ENCODE results near the gene S1PR3. TPM values are rescaled to one million over a fixed set of nuclear protein-coding genes. Genes with fewer than 3 reads are reported as not detected.

Gene S1PR3
- total and polyA plus RNA-seq, 9 of the 15 experiments (the other 6 are each of a cell fraction or from before 2014, with no cell fraction given): 0.03 to 2.0 (median 0.29) TPM

GRCh38 chr9:88995200-88995577 lies 3.9 kb downstream of the S1PR3 start:
- no peak for DNase-seq (ENCODE audit: extremely low read depth in 1 of 4, low spot score in 3 of 4)
- Histone ChIP-seq H3K9me1 (ENCODE audit: control insufficient read depth, insufficient read depth, low read length) (no peaks in the 10 kb centered on the region), H3K27me3 (ENCODE audit: control insufficient read depth in 2 of 2, insufficient read depth in 2 of 2, low read length in 2 of 2) (peaks cover 0 to 18% of the 10 kb centered on the region in 2 experiments; a peak in 2 of 5 replicates), H3K36me3 (ENCODE audit: control insufficient read depth, insufficient read depth, low read length) (no peaks in the 10 kb centered on the region), H3K9me3 (replicated peaks; ENCODE audit: control insufficient read depth, insufficient read depth, low read depth, low read length) (no peaks in the 10 kb centered on the region), H3K79me2 (ENCODE audit: control insufficient read depth, insufficient read depth, low read length) (no peaks in the 10 kb centered on the region), H3K4me3 (no peak overlapping the region), H3K9ac (ENCODE audit: insufficient read depth in 1 of 2, low read depth in 2 of 2, low read length in 2 of 2) (no peak overlapping the region), H2AFZ (ENCODE audit: low read depth, low read length) (no peak overlapping the region), H3K4me1 (replicated peaks in 1 of 2; ENCODE audit: control insufficient read depth in 2 of 2, insufficient read depth in 2 of 2, low read length in 2 of 2) (peaks cover 0 to 11% of the 10 kb centered on the region in 2 experiments; a peak in 3 of 5 replicates), H4K20me1 (replicated peaks; ENCODE audit: control insufficient read depth, insufficient read depth, low read length) (no peaks in the 10 kb centered on the region), H3K27ac (ENCODE audit: extremely low read depth, low read depth, low read length) (no peak overlapping the region), H3K4me2 (ENCODE audit: insufficient read depth, low read length) (no peak overlapping the region)
- in situ Hi-C loops (cut with MboI): no loop called here
- POLR2A ChIA-PET: interaction anchor here (0.6 kb wide), 1 partner anchor 323 kb away, joined by 3 read pairs; no protein-coding TSS in a partner anchor
- WGBS (ENCODE audit: insufficient coverage, low coverage, missing lambda C conversion rate): 22% methylated on average over 5 of the region's 6 CpGs
- CTCF ChIA-PET (ENCODE audit: low intra/inter-chr PET ratio): no interaction called here
- ATAC-seq: no peak
- no TSS peak for BruUV-seq (replicated peaks)
- FAIRE-seq: no peak
- TF ChIP-seq CHD4 (IDR thresholded peaks at IDR 0.05; ENCODE audit: insufficient read depth, insufficient replicate concordance, low read depth, low read length, poor library complexity, severe bottlenecking): no peak
- intact Hi-C loops (cut with micrococcal nuclease): loop anchor here (10.0 kb wide), 1 partner anchor 310 kb away; no protein-coding TSS in a partner anchor

GRCh38 chr9:88995627-88996026 lies 4.4 kb downstream of the S1PR3 start:
- no TSS peak for BruUV-seq (replicated peaks)
- H3K9ac ChIP-seq (ENCODE audit: insufficient read depth in 1 of 2, low read depth in 2 of 2, low read length in 2 of 2): no peak overlapping the region
- H3K4me2 ChIP-seq (ENCODE audit: insufficient read depth, low read length): no peak overlapping the region
- ChIA-PET CTCF (ENCODE audit: low intra/inter-chr PET ratio) (no interaction called here), POLR2A (interaction anchor here (0.6 kb wide), 1 partner anchor 322 kb away, joined by 3 read pairs; no protein-coding TSS in a partner anchor)
- H3K4me3 ChIP-seq: no peak overlapping the region
- peaks cover 0 to 17% of the 10 kb centered on the region in 2 experiments; a peak in 2 of 5 replicates for H3K27me3 ChIP-seq (ENCODE audit: control insufficient read depth in 2 of 2, insufficient read depth in 2 of 2, low read length in 2 of 2)
- H3K79me2 ChIP-seq (ENCODE audit: control insufficient read depth, insufficient read depth, low read length): no peaks in the 10 kb centered on the region
- no peaks in the 10 kb centered on the region for H3K9me3 ChIP-seq (replicated peaks; ENCODE audit: control insufficient read depth, insufficient read depth, low read depth, low read length)
- no peaks in the 10 kb centered on the region for H3K36me3 ChIP-seq (ENCODE audit: control insufficient read depth, insufficient read depth, low read length)
- H3K9me1 ChIP-seq (ENCODE audit: control insufficient read depth, insufficient read depth, low read length): no peaks in the 10 kb centered on the region
- no peak for ATAC-seq
- TF ChIP-seq ATF1 (CRISPR knock-in tag; IDR thresholded peaks at IDR 0.05) (no peak), ATF1 (tag; IDR thresholded peaks at IDR 0.05) (no peak), KLF16 (IDR thresholded peaks at IDR 0.05) (no peak), ZSCAN32 (CRISPR knock-in tag; IDR thresholded peaks at IDR 0.05) (no peak), KAT7 (CRISPR knock-in tag; IDR thresholded peaks at IDR 0.05; ENCODE audit: borderline replicate concordance) (no peak), SAP30 (IDR thresholded peaks at IDR 0.05; ENCODE audit: borderline replicate concordance, insufficient read depth, low read depth, low read length, poor library complexity, severe bottlenecking) (no peak), CCNT2 (IDR thresholded peaks at IDR 0.05; ENCODE audit: borderline replicate concordance, extremely low read depth, insufficient read length, low read depth, low read length) (no peak), ZNF232 (CRISPR knock-in tag; IDR thresholded peaks at IDR 0.05) (no peak)
- 30% methylated on average over 6 of the region's 6 CpGs for WGBS (ENCODE audit: insufficient coverage, low coverage, missing lambda C conversion rate)
- DNase-seq (ENCODE audit: extremely low read depth in 1 of 4, low spot score in 3 of 4): no peak
- H4K20me1 ChIP-seq (replicated peaks; ENCODE audit: control insufficient read depth, insufficient read depth, low read length): no peaks in the 10 kb centered on the region
- peaks cover under 1 to 11% of the 10 kb centered on the region in 2 experiments; a peak in 3 of 5 replicates for H3K4me1 ChIP-seq (replicated peaks in 1 of 2; ENCODE audit: control insufficient read depth in 2 of 2, insufficient read depth in 2 of 2, low read length in 2 of 2)
- intact Hi-C loops (cut with micrococcal nuclease): loop anchor here (10.0 kb wide), 1 partner anchor 311 kb away; no protein-coding TSS in a partner anchor
- no peak overlapping the region for H3K27ac ChIP-seq (ENCODE audit: extremely low read depth, low read depth, low read length)
- H2AFZ ChIP-seq (ENCODE audit: low read depth, low read length): no peak overlapping the region
- in situ Hi-C loops (cut with MboI): no loop called here
- FAIRE-seq: no peak
